IPS-20b (cell line): ENCODE measurements around the gene UGT1A8.

ENCODE experiments used
- H3K27ac ChIP-seq: one replicate; pipeline ENCODE4 v1.5.1; 2013; ENCODE audit warnings: low read length
- H3K27me3 ChIP-seq: 2 replicates; pipeline ENCODE4 v1.6.1; 2013; ENCODE audit warnings: mild to moderate bottlenecking, low read length, inconsistent platforms; ENCODE audit not compliant: insufficient read depth
- H3K36me3 ChIP-seq: 2 replicates; pipeline ENCODE4 v1.6.1; 2013; ENCODE audit warnings: low read depth, mild to moderate bottlenecking, inconsistent platforms, low read length, moderate library complexity; ENCODE audit not compliant: insufficient read depth
- H3K4me1 ChIP-seq: 2 replicates; pipeline ENCODE4 v1.6.1; 2013; ENCODE audit warnings: mild to moderate bottlenecking, control low read depth, inconsistent platforms, low read length, moderate library complexity; ENCODE audit not compliant: insufficient read depth
- H3K4me3 ChIP-seq: 2 replicates; pipeline ENCODE4 v1.5.1; 2013; ENCODE audit warnings: mild to moderate bottlenecking, low read length, inconsistent platforms
- H3K9ac ChIP-seq: 2 replicates; pipeline ENCODE4 v1.6.1; 2013; ENCODE audit warnings: low read depth, mild to moderate bottlenecking, inconsistent platforms, low read length, moderate library complexity
- H3K9me3 ChIP-seq: 2 replicates; pipeline ENCODE4 v1.6.1; 2013; ENCODE audit warnings: mild to moderate bottlenecking, low read depth, low read length, inconsistent platforms; ENCODE audit not compliant: insufficient read depth

Gene UGT1A8

DNA sequence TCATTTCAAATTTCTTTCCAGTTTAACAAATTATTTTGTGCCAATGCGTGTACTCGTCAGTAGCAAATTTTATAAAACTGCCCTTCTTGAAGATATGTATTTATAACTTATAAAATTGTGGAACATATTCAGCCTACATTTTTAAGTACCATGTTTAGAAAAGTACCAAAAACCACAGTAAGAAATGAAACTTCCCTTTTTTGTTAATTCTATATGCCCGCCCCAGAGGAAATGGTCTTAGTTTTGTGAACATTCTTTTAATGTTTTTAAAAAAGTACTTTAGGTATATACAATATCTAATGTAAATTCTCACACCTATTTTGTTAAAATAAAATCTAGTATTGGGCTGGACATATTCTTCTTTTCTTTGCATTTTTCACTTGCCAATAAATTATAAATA is 55.5 kb downstream of the UGT1A8 start:
- Histone ChIP-seq H3K36me3 (no peaks in the 10 kb centered on the region), H3K9ac (no peak overlapping the region), H3K9me3 (no peaks in the 10 kb centered on the region), H3K4me1 (no peaks in the 10 kb centered on the region), H3K27ac (no peak overlapping the region), H3K4me3 (no peak overlapping the region), H3K27me3 (no peaks in the 10 kb centered on the region)

DNA sequence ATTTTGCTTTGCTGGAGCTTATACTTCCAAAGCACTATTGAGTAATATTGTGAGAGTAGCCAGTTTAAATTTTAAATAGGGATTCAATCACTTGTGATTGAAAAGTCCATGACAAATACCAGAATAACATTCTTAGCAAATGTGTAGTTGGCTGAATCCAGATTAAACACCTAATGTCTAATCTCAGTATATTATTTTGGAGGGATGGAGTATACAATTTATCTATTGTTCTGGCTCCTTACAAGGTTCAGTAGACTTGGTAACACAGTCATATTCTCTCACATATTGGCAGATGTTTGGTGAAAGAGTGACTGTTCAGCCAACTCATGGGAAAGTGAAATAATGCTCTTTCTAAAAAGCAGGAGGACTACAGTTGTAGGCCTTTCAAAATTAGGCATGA is 56.5 kb downstream of the UGT1A8 start:
- H3K9me3 ChIP-seq = no peaks in the 10 kb centered on the region
- H3K4me3 ChIP-seq = no peak overlapping the region
- H3K27ac ChIP-seq = no peak overlapping the region
- no peaks in the 10 kb centered on the region for H3K27me3 ChIP-seq
- no peaks in the 10 kb centered on the region for H3K36me3 ChIP-seq
- no peak overlapping the region for H3K9ac ChIP-seq
- H3K4me1 ChIP-seq = no peaks in the 10 kb centered on the region

DNA sequence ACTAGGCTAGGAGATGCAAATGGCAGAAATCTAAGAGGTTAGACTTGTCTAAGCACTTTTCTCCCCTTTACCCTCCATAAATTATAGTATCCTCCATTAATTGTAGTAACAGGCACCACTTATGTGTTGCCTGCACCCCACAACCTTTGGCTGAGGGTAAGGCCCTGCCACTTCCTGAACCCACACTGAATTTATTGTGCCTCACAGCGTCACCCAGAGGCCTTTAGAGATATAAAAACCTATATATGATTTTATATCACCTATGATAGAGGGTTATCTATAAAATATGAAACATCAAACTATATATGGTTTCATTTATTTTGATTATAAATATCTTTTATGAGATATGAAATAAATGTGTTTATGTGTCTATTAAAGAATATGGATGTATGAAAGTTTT is 56.9 kb downstream of the UGT1A8 start:
- H3K9me3 ChIP-seq = no peaks in the 10 kb centered on the region
- no peak overlapping the region for H3K9ac ChIP-seq
- H3K4me3 ChIP-seq = no peak overlapping the region
- H3K4me1 ChIP-seq = no peaks in the 10 kb centered on the region
- H3K27me3 ChIP-seq = no peaks in the 10 kb centered on the region; the same call in 1 of the 2 replicates
- H3K27ac ChIP-seq = no peak overlapping the region
- no peaks in the 10 kb centered on the region for H3K36me3 ChIP-seq

GRCh38 chr2:233674995-233675394 is 57.6 kb downstream of the UGT1A8 start:
- Histone ChIP-seq H3K36me3 (no peaks in the 10 kb centered on the region), H3K4me1 (no peaks in the 10 kb centered on the region), H3K9me3 (no peaks in the 10 kb centered on the region), H3K4me3 (no peak overlapping the region), H3K9ac (no peak overlapping the region), H3K27ac (no peak overlapping the region), H3K27me3 (no peaks in the 10 kb centered on the region; the same call in 1 of the 2 replicates)

DNA sequence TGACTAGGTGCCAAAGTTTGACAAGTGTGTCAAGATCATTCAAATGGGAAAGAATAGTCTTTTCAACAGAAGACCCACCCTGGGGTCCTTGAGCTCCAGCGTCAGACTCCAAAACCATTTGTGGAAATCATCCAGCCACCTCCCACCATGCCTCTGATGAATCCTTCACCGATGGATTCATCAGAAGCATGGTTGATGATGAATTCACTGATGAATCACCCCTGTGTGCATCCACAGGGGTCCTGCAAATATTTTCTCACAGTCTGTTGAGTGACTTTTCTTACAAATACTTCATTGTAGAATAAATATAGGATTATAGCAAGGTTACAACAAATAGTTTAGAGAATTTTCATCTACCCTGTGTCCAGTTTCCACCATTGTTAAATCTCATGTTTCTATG is 58.6 kb downstream of the UGT1A8 start:
- Histone ChIP-seq H3K27me3 (no peaks in the 10 kb centered on the region; the same call in 1 of the 2 replicates), H3K4me1 (no peaks in the 10 kb centered on the region), H3K9me3 (no peaks in the 10 kb centered on the region), H3K36me3 (no peaks in the 10 kb centered on the region), H3K27ac (no peak overlapping the region), H3K9ac (no peak overlapping the region), H3K4me3 (no peak overlapping the region)

DNA sequence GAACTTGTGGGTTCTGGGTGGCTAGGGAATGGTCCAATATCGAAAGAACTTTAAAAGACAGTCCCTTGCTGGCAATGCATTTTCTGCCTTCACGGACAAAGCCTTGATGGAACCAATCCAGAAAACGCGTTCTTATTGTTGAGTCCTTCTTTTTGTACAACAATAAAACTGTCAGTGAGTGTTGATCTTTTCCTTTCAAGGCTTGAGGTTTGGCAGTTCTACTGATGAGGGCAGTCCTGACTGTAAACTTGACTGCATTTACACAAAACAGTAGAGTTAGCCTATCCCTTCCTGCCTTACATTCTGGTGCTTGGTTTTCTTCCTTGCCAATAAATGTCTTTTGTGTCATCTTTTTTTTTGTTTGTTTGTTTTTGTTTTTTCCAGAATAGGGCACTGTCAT is 61.8 kb downstream of the UGT1A8 start:
- Histone ChIP-seq H3K9me3 (no peaks in the 10 kb centered on the region), H3K27ac (no peak overlapping the region), H3K4me3 (no peak overlapping the region), H3K36me3 (no peaks in the 10 kb centered on the region), H3K4me1 (no peaks in the 10 kb centered on the region), H3K9ac (no peak overlapping the region), H3K27me3 (no peaks in the 10 kb centered on the region; the same call in 1 of the 2 replicates)

GRCh38 chr2:233680361-233681045 is 63.1 kb downstream of the UGT1A8 start:
- H3K4me3 ChIP-seq = no peak overlapping the region
- H3K36me3 ChIP-seq = no peaks in the 10 kb centered on the region
- H3K27ac ChIP-seq = no peak overlapping the region

DNA sequence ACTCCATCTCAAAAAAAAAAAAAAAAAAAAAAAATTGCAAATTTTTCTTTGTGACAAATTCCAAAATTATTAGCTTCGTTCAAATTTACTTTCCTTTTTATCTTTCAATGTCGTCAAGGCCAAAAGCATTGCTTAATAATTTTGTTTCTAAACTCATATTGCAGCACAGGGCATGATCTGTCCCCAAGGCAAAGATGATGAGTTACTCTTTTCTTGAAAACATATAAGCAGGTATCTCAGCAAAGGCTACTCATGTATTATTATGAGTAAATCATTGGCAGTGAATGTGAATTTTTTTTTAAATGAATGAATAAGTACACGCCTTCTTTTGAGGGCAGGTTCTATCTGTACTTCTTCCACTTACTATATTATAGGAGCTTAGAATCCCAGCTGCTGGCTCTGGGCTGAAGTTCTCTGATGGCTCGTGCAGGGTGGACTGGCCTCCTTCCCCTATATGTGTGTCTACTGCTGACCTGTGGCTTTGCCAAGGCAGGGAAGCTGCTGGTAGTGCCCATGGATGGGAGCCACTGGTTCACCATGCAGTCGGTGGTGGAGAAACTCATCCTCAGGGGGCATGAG is 64.2 kb downstream of the UGT1A8 start, which contains the start of gene UGT1A7:
Gene UGT1A7, plus strand, starts transcription at position 381 of the 579 bp plus-strand sequence. Its CDS starts 37 bp downstream, at position 418.
- H3K27ac ChIP-seq = no peak within 1 kb of the TSS
- H3K27me3 ChIP-seq = no peaks in the 10 kb centered on the region; the same call in 1 of the 2 replicates
- no peak within 1 kb of the TSS for H3K4me3 ChIP-seq
- H3K36me3 ChIP-seq = no peaks in the 10 kb centered on the region
- H3K4me1 ChIP-seq = no peaks in the 10 kb centered on the region
- H3K9me3 ChIP-seq = no peaks in the 10 kb centered on the region
- no peak within 1 kb of the TSS for H3K9ac ChIP-seq

More at GRCh38 chr2:233680361-233681045, 63.1 kb downstream of the UGT1A8 start:
- no peak overlapping the region for H3K9ac ChIP-seq
- no peaks in the 10 kb centered on the region for H3K4me1 ChIP-seq
- H3K9me3 ChIP-seq = no peaks in the 10 kb centered on the region
- H3K27me3 ChIP-seq = no peaks in the 10 kb centered on the region; the same call in 1 of the 2 replicates

DNA sequence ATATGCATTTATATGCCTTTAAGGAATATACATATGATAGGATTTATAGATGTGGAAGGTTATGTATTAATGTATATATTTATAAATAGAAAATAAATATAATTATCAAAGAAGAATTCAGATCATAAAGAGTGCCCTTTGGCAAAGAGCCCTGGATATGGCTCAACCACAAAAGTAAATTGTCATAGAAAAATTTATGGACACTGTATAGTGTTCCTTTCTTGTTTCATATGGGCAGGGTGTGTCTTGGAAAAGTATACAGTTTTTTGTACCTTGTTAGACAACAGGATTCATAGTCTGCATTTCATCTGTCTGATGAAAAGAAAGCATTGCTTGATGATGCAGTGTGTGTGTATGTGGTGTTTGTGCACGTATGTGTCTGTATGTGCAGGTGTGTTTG is 67.2 kb downstream of the UGT1A8 start:
- Histone ChIP-seq H3K36me3 (no peaks in the 10 kb centered on the region), H3K27ac (no peak overlapping the region), H3K27me3 (no peaks in the 10 kb centered on the region), H3K9ac (no peak overlapping the region), H3K9me3 (no peaks in the 10 kb centered on the region), H3K4me3 (no peak overlapping the region), H3K4me1 (no peaks in the 10 kb centered on the region; the same call in 1 of the 2 replicates)

DNA sequence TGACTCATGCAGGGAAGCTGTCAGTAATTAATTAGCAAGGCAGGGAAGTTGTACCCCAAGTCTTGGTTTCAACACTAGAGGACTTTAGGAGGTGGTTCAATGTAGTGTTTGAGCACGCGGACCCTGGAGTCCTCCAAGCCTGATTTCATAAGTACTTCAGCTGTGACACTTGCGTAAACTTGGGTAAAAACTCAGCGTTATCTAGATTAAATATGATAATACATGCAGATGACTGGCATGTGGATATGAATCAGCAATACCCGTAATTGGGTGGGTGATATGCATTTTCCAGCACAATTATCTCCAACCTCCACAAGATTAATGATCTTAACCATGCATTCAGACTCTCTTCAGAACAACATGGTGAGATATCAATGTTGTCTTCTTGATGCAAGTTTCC is 69.5 kb downstream of the UGT1A8 start:
- no peak overlapping the region for H3K4me3 ChIP-seq
- H3K36me3 ChIP-seq = no peaks in the 10 kb centered on the region
- H3K27me3 ChIP-seq = no peaks in the 10 kb centered on the region
- peaks cover 3% of the 10 kb centered on the region; the same call in 1 of the 2 replicates for H3K4me1 ChIP-seq
- no peaks in the 10 kb centered on the region for H3K9me3 ChIP-seq
- no peak overlapping the region for H3K9ac ChIP-seq
- H3K27ac ChIP-seq = no peak overlapping the region

DNA sequence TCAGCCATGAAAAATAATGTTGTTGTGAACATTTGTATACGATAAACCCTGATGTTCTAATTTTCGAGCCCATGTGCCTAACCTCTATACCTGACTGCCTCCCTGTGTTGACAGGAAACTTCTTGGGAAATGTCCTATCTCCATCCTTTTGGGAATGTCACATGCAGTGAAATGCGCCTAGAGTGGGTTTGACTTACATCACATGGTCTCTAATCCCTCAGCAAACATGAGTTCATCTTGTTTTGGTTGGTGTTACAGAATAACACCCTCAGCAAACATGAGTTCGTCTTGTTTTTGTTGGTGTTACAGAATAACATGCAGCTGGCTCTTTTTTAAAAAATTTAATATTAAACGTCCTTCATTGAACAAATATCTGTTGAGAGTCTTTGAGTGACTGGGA is 70.9 kb downstream of the UGT1A8 start:
- Histone ChIP-seq H3K27me3 (no peaks in the 10 kb centered on the region), H3K36me3 (no peaks in the 10 kb centered on the region), H3K9ac (no peak overlapping the region), H3K4me3 (no peak overlapping the region), H3K9me3 (no peaks in the 10 kb centered on the region), H3K4me1 (peaks cover 3% of the 10 kb centered on the region; the same call in 1 of the 2 replicates), H3K27ac (no peak overlapping the region)

- H3K27me3 ChIP-seq = no peaks in the 10 kb centered on the region
- H3K36me3 ChIP-seq = no peaks in the 10 kb centered on the region
- H3K27ac ChIP-seq = no peak overlapping the region
- peaks cover 3% of the 10 kb centered on the region; the same call in 1 of the 2 replicates for H3K4me1 ChIP-seq
- no peaks in the 10 kb centered on the region for H3K9me3 ChIP-seq
- H3K4me3 ChIP-seq = no peak overlapping the region
- no peak overlapping the region for H3K9ac ChIP-seq
These were observed 71.6 kb downstream of the UGT1A8 start for GRCh38 chr2:233689031-233689430.
